HepG2 (cell line): ENCODE measurements around the gene NPB. TPM values are rescaled to one million over a fixed set of nuclear protein-coding genes. Genes with fewer than 3 reads are reported as not detected.
A peak's percentile ranks its signal among the peaks of the same experiment; 100 is the strongest.

Source experiments
- CERS6 ChIP-seq: sonication (generic); formaldehyde crosslinking; IDR thresholded peaks from 2 replicates; pipeline ENCODE4 v1.5.0; 2020; ENCODE audit warnings: missing genetic modification reagents
- FOXA3 ChIP-seq: IDR thresholded peaks from 2 replicates; pipeline ENCODE4 v1.6.1; 2016; ENCODE audit warnings: missing genetic modification reagents, missing compliant biosample characterization
- FOXJ3 ChIP-seq: sonication (generic); formaldehyde crosslinking; IDR thresholded peaks from 2 replicates; pipeline ENCODE4 v1.4.0; 2020; ENCODE audit warnings: missing genetic modification reagents, mild to moderate bottlenecking, borderline replicate concordance
- IRF1 ChIP-seq: sonication (generic); formaldehyde crosslinking; IDR thresholded peaks from 2 replicates; pipeline ENCODE4 v1.4.0; 2020; ENCODE audit warnings: low read depth, mild to moderate bottlenecking, missing genetic modification reagents
- MAX ChIP-seq: IDR thresholded peaks from 2 replicates; pipeline ENCODE4 v1.6.1; 2012; ENCODE audit warnings: inconsistent platforms
- NFKBIZ ChIP-seq: IDR thresholded peaks from 2 replicates; pipeline ENCODE4 v1.6.1; 2018; ENCODE audit warnings: missing genetic modification reagents, missing compliant biosample characterization
- PITX1 ChIP-seq: sonication (generic); formaldehyde crosslinking; IDR thresholded peaks from 2 replicates; pipeline ENCODE4 v1.5.1; 2020; ENCODE audit warnings: mild to moderate bottlenecking, missing genetic modification reagents
- POLR2G ChIP-seq: fragments of 200-400 bp; formaldehyde crosslinking; IDR thresholded peaks from 2 replicates; pipeline ENCODE4 v1.6.1; 2018; ENCODE audit warnings: mild to moderate bottlenecking, low read depth, low read length, moderate library complexity
- RARG ChIP-seq: sonication (generic); formaldehyde crosslinking; IDR thresholded peaks from 2 replicates; pipeline ENCODE4 v1.4.0; 2020; ENCODE audit warnings: low read depth, mild to moderate bottlenecking, missing genetic modification reagents
- SIN3A ChIP-seq: IDR thresholded peaks from 2 replicates; pipeline ENCODE4 v1.6.1; 2011; ENCODE audit warnings: low read depth, mild to moderate bottlenecking, control low read depth, low read length, borderline replicate concordance
- TP53 ChIP-seq: sonication (generic); formaldehyde crosslinking; conservative IDR thresholded peaks from 2 replicates; pipeline ENCODE4 v1.4.0; 2020; ENCODE audit warnings: missing genetic modification reagents
- TRIM22 ChIP-seq: fragments of 450-650 bp; IDR thresholded peaks from 2 replicates; pipeline ENCODE4 v1.6.1; 2017
- ZBTB33 ChIP-seq: sonication (generic); formaldehyde crosslinking; IDR thresholded peaks from 2 replicates; pipeline ENCODE4 v1.4.0; 2020; ENCODE audit warnings: missing genetic modification reagents
- ZZZ3 ChIP-seq: sonication (generic); formaldehyde crosslinking; IDR thresholded peaks from 2 replicates; pipeline ENCODE4 v1.4.0; 2020; ENCODE audit warnings: missing genetic modification reagents, mild to moderate bottlenecking, borderline replicate concordance
- polyA plus RNA-seq, 8 experiments: library from polyadenylated mRNA; depleted of rRNA in 3 of 8; stranded (reverse) in 7 of 8; unstranded in 1 of 8; fragments of >200 nt; fragmentation: Illumina TruSeq in 4 of 8; extraction: Trizol in 4 of 8; gene quantifications; 2 replicates each; pipeline versions ENCODE4 v1.2.1 to v1.2.3, GENCODE V29; 2011 to 2016; ENCODE audit warnings: low read depth in 4 of 8, missing spikeins in 1 of 8, mixed read lengths in 1 of 8; ENCODE audit not compliant: insufficient read depth in 1 of 8
- total RNA-seq, 5 experiments: library from RNA; depleted of rRNA; stranded (reverse); fragments of >200 nt; fragmentation: Illumina TruSeq; extraction: Trizol; gene quantifications; 2 replicates each; pipeline ENCODE4 v1.2.3, GENCODE V29; 2016; ENCODE audit warnings: low read depth in 1 of 5
- TF ChIP-seq, protein P1 (sequence below): sonication (generic); formaldehyde crosslinking; IDR thresholded peaks from 2 replicates; pipeline ENCODE4 v1.4.0; 2020; ENCODE audit warnings: missing genetic modification reagents, borderline replicate concordance
- TF ChIP-seq, protein P2 (sequence below): sonication (generic); formaldehyde crosslinking; IDR thresholded peaks from 2 replicates; pipeline ENCODE4 v1.4.0; 2020; ENCODE audit warnings: mild to moderate bottlenecking, missing genetic modification reagents

Gene NPB
- total and polyA plus RNA-seq, 2 of the 13 experiments (the other 11 are each of a cell fraction or from before 2014, with no cell fraction given), result 0.11 to 0.93 TPM

DNA sequence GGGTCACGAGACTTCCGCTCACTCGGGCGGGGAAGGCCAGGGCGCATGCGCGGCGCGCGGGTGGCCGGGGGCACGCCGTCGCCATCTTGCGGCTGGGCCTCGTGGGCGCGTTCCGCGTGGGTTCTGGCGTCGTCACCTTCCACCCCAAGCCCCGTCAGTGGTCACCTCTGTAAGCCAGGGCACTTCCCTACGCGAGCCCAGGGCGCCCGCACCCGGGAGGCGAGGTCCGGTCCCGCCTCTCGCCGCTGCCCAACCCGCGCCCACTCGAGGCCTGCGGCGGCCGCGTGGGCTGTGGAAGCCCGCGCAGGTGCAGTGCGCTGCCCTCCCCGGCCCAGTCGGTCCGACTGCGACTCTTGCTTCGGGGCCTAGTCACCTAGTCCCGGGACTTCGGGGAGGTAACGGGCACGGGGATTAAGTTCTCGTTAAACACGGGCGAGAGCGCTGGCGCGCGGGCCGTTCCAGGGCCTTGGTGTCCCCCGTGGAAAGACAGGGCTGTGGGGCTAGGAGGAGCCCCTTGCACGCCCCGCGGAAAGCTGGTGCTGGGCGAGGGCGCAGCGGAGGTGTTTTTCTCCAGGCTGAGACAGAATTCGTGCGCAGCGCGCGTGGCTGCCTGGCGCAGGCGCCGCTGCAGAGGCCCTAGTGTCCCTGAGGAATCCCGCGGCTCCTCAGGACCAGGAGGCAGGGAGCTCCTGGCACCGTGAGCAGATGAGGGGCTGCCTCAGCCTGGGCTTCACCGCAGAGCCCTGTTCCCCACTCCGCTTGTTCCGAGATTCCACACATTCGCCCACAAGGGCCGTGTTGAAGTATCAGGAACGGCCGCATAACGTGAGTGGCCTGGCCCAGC lies 30.4 kb upstream of the NPB start (continued):
- TF ChIP-seq FOXJ3 (CRISPR knock-in tag) (no peak), RARG (CRISPR knock-in tag) (peak; percentile 45; the same call in 1 of the 2 replicates), ZZZ3 (CRISPR knock-in tag) (peak; percentile 74), SIN3A (no peak), POLR2G (peak; percentile 87), IRF1 (CRISPR knock-in tag) (no peak), FOXA3 (CRISPR knock-in tag) (peak; percentile 72), MAX (peak; percentile 100), NFKBIZ (CRISPR knock-in tag) (0 out of 2 replicates have a peak, but pooled peaks have one; percentile 56), ZBTB33 (CRISPR knock-in tag) (peak; percentile 72), CERS6 (CRISPR knock-in tag) (0 out of 2 replicates have a peak, but pooled peaks have one; percentile 65), TP53 (CRISPR knock-in tag) (no peak; the same call in 1 of the 2 replicates), PITX1 (CRISPR knock-in tag) (peak; percentile 48; the same call in 1 of the 2 replicates), TRIM22 (no peak)
- TF ChIP-seq, protein P1, sequence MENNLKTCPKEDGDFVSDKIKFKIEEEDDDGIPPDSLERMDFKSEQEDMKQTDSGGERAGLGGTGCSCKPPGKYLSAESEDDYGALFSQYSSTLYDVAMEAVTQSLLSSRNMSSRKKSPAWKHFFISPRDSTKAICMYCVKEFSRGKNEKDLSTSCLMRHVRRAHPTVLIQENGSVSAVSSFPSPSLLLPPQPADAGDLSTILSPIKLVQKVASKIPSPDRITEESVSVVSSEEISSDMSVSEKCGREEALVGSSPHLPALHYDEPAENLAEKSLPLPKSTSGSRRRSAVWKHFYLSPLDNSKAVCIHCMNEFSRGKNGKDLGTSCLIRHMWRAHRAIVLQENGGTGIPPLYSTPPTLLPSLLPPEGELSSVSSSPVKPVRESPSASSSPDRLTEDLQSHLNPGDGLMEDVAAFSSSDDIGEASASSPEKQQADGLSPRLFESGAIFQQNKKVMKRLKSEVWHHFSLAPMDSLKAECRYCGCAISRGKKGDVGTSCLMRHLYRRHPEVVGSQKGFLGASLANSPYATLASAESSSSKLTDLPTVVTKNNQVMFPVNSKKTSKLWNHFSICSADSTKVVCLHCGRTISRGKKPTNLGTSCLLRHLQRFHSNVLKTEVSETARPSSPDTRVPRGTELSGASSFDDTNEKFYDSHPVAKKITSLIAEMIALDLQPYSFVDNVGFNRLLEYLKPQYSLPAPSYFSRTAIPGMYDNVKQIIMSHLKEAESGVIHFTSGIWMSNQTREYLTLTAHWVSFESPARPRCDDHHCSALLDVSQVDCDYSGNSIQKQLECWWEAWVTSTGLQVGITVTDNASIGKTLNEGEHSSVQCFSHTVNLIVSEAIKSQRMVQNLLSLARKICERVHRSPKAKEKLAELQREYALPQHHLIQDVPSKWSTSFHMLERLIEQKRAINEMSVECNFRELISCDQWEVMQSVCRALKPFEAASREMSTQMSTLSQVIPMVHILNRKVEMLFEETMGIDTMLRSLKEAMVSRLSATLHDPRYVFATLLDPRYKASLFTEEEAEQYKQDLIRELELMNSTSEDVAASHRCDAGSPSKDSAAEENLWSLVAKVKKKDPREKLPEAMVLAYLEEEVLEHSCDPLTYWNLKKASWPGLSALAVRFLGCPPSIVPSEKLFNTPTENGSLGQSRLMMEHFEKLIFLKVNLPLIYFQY (CRISPR knock-in tag), result peak; percentile 61; the same call in 1 of the 2 replicates
- TF ChIP-seq, protein P2, sequence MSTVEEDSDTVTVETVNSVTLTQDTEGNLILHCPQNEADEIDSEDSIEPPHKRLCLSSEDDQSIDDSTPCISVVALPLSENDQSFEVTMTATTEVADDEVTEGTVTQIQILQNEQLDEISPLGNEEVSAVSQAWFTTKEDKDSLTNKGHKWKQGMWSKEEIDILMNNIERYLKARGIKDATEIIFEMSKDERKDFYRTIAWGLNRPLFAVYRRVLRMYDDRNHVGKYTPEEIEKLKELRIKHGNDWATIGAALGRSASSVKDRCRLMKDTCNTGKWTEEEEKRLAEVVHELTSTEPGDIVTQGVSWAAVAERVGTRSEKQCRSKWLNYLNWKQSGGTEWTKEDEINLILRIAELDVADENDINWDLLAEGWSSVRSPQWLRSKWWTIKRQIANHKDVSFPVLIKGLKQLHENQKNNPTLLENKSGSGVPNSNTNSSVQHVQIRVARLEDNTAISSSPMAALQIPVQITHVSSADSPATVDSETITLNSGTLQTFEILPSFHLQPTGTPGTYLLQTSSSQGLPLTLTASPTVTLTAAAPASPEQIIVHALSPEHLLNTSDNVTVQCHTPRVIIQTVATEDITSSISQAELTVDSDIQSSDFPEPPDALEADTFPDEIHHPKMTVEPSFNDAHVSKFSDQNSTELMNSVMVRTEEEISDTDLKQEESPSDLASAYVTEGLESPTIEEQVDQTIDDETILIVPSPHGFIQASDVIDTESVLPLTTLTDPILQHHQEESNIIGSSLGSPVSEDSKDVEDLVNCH, result peak; percentile 82; the same call in 1 of the 2 replicates
